GM19238 (cell line): ENCODE measurements around the gene CATSPERD.

Experiments
- DNase-seq: peaks from one replicate; pipeline ENCODE4 v3.0.0; 2011; ENCODE audit warnings: low spot score; ENCODE audit not compliant: insufficient read length

The CATSPERD gene

DNA sequence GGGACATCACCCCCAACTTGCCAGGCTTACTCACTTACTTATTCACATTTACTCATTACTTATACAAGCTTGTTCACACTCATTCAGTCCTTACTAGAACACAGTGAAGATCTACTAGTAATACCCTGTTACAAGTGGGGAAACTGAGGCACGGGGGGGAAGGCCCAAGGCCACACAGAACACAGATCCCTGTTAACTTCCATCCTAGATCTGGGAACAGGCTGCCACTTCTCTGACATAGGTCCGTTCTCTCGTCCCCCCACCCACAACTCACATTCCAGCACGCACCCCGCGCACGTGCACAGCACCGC, 83.0 kb downstream of the CATSPERD start:
- no peak for DNase-seq

- DNase-seq, result peak; percentile 97
Measured at GRCh38 chr19:5803752-5804515, 83.5 kb downstream of the CATSPERD start.

DNA sequence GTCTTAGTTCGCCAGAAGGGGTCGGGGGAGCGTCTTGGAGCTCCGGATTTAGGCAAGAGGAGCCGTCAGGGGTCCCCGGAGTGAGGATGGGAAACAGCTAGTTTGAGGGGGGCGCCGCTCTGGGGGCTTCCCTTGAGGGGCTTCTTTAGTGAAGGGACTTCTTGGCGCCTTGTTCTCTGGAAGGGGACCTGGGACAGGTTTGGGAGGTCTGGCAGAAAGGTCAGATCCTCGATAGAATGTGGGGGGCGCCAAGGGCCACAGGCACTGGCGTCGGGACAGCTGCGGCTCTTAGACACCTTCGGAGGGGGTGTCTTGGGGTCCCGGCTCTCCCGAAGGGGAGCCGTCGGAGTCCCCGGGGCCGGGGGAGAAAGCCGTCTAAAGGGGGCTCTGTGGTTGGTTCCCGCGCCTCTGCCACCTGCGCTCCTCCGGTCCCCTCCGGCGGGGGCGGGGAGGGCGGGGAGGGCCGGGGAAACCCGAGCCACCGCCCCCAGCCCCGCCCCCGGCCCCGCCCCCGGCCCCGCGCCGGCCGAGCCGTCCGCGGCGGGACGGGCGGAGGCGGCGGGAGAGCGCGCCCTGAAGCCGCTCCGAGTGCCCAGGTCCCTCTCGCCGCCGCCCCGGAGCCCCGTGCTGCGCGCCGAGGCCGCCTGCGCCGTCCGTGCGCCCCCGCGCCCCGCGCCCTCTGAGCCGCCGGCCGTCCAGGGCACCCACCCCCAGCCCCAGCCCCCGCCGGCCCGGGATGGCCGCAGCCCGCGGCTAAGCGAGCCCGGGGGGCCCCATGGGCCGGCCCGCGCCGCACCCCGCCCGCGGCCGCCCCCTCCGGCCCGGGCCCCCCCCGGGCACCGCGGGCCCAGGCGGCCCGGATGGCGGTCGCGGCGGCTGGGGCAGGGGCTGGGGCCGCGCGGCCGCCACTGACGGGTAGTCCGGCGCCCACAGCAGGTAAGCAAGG, 84.4 kb downstream of the CATSPERD start, which contains the start of gene NRTN:
TSS of gene NRTN (plus strand) at position 552 of the 946 bp plus-strand sequence. CDS start 19,099 bp downstream, outside the sequence.
- peak; percentile 68 for DNase-seq

GRCh38 chr19:5805462-5806132, 85.2 kb downstream of the CATSPERD start:
- DNase-seq, result no peak

DNA sequence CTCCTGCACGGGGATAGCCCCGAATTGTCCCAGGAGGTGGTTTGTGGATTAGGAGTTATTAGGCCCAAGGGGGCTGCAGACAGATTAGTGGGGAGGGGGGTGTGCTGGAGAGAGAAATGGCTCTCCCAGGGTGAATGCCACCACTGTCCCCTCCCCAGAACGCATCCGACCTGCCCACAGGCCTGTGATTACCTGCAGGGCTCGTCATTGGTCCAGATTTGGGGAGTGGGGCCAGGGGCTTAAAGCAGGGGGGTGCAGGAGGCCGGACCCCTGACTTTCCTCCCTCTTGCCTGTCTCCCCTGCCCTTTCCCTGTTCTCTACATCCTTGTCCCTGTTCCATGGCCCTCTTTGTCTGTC, 85.7 kb downstream of the CATSPERD start:
- no peak for DNase-seq

- DNase-seq, result no peak
Measured at GRCh38 chr19:5806905-5807304, 86.5 kb downstream of the CATSPERD start.

GRCh38 chr19:5808120-5808816, 87.8 kb downstream of the CATSPERD start:
- no peak for DNase-seq

- DNase-seq, result no peak
Measured at GRCh38 chr19:5809053-5809452, 88.6 kb downstream of the CATSPERD start.

GRCh38 chr19:5809469-5809868, 89.0 kb downstream of the CATSPERD start:
- no peak for DNase-seq

DNA sequence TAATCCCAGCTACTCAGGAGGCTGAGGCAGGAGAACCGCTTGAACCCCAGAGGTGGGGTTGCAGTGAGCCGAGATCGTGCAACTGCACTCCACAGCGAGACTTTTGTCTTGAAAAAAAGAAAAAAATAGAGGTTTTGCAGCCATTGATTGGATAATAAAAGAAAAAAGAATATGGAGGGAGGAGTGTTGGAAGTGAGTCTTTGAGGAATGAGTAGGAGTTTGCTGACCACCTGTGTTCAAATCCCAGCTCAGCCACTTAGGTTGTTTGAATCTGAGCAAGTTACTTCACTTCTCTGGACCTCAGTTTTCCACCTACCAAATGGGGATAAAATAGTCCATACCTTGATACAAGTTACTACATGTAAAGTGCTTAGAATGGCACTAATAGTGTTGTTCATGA, 90.7 kb downstream of the CATSPERD start:
- no peak for DNase-seq

- no peak for DNase-seq
Measured at GRCh38 chr19:5814123-5814851, 93.8 kb downstream of the CATSPERD start.

- no peak for DNase-seq
Measured at GRCh38 chr19:5814852-5815246, 94.4 kb downstream of the CATSPERD start.

GRCh38 chr19:5817218-5817617, 96.8 kb downstream of the CATSPERD start:
- DNase-seq, result no peak

- no peak for DNase-seq
Measured at GRCh38 chr19:5818594-5818993, 98.2 kb downstream of the CATSPERD start.

DNA sequence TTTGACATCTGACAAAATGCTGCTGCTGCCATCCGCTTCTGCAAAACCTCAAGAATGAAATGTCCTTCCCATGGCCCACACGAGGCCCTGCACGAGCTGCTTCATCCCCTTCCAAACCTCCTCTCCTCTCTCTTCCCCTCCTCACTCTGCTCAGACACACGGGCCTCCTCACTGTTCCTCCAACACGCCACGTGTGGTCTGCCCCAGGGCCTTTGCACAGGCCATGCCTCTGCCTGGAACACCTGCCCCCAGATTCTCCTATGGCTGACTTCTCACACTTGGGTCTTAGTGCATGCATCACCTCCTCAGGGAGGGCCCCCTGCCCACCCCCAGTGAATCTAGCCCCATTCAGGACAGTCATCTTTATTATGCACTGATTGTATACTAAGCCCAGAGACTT, 100.3 kb downstream of the CATSPERD start:
- DNase-seq, result no peak

DNA sequence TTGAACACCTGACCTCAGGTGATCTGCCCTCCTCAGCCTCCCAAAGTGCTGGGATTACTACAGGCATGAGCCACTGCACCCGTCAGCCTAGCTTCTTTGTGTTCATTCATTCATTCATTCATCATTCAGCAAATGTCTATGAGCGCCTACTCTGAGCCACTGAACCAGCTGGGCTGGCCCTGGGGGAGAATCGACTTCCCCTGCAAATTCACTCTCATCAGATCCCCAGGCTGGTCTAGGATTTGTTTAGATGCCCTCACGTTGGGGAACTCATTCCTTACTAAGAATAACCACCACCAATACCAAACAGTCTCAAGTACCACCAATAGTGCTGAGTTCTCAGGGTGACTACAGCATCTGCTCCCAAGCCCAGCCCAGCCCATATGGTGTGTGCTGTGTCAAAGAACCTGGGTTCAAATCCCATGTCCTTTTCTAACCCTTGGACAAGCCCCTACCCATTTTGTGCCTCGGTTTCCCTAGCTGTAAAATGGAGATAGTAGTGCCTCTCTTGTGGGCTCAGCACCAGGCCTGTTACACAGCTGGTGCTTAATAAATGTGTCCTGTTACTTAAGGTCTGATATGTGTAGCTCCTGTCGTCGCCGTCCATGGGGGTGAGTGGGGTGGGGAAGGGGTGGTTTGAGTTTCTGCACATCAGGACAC, 101.2 kb downstream of the CATSPERD start:
- DNase-seq, result no peak

- DNase-seq, result no peak
Measured at GRCh38 chr19:5822181-5822844, 101.9 kb downstream of the CATSPERD start.

DNA sequence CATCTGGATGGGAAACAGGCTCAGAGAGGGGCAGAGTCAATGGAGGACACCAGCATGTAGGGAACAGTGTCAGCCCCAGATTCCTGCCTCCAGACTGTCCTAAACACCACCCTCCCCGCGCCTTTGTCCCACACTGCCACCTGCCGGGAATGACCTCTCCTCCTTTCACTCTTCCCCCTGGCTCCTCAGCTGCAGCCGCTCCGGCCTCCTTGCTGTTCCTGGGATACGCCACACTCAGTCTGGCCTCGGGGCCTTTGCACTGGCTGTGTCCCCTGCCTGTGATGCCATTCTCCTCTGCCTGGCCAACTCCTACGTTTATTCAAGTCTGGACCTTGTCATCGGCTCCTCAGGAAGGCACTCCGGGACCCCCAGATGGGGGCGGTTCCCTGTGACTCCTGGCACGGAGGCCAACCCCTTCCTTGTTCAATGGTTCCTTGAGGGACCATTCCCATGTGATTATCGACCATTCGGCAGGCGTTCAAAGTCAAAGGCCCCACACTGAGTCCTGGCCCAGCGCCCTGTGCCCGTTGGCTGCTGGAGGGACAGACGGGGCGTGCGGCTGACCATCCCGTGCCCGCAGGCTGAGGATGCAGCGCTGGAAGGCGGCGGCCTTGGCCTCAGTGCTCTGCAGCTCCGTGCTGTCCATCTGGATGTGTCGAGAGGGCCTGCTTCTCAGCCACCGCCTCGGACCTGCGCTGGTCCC, 103.3 kb downstream of the CATSPERD start:
- no peak for DNase-seq

DNA sequence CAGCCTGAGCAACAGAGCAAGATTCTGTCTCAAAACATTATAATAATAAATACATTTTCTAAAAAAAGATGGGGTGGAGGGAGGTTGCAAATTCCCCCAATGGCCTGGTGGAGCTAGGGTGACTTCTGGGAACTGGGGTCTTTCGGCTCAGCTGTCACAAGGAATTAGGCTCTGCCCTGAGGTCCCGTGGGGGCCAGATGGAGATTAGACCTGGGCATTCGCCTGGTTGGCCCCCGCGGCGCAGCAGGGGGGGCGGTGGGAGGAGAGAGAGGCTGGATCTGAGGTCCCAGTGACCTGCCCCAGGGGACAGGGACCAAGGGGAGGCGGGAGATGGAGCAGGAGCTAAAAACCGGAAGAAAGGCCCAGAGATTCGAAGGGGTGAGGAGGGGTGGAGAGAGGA, 104.3 kb downstream of the CATSPERD start:
- DNase-seq, result no peak
